SK-N-DZ (cell line): ENCODE data around the gene IQCC. TPM values are rescaled to one million over a fixed set of nuclear protein-coding genes. Genes with fewer than 3 reads are reported as not detected.
"Not testable (repeated sequence)": the region's sequence is repeated elsewhere in the genome, so short reads cannot be mapped to it uniquely, and the experiment has no call there.

Source experiments
- DNase-seq: peaks from one replicate; pipeline ENCODE4 v3.0.0-alpha.2; 2015; ENCODE audit warnings: low spot score
- polyA plus RNA-seq, 2 experiments: library from polyadenylated mRNA; depleted of rRNA; stranded (reverse); fragments of >200 nt; gene quantifications; 2 replicates each; pipeline ENCODE4 v1.2.3, GENCODE V29; 2014

Gene IQCC
- polyA plus RNA-seq (2014; cell fraction: cytosol; rRNA removed): 5.9 and 7.6 TPM in 2 replicates
- polyA plus RNA-seq (2014; cell fraction: nucleus; rRNA removed): 3.5 and 5.8 TPM in 2 replicates

DNA sequence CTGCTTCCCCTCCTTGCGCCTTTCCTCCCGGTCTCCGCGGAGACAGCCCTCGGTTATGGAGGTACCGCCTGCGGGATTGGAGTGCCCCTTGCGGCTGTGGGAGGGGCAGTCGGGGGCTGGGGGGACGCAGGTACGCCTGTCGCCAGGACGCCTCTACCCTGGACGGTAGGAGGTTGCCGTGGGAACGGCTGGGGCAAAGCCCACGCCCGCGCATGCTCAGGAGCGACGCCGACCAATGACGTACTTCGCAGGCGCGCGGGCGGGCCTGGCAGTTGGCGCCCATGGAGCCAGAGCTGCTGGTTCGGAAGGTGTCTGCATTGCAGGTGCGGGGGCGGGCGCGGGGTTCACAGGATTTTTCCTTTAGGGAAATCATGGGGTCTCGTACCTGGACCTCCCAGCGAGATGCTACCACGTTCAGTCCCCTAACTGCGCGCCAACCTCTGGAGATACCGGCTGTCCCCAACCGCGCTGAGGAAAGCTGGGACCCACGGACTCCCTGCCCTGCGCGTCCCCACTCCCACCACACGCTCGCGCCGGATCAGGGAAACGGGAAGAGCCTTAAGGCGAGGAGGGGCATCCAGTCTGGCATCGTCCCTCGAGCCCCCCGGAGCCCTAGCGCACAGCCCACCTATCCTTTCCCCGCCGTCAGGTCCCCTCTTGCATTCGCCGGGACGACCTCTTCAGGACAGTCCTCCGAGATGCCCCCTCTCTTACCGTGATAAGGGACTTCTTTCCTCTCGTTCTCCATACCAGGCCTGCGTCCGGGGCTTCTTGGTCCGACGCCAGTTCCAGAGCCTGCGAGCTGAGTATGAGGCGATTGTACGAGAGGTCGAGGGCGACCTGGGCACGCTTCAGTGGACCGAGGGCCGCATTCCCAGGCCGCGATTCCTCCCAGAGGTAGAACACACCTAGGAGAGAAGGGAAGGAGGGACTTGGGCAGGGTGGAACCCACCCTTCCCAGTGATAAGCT lies at the start of gene IQCC:
Gene IQCC, plus strand, starts transcription at position 271 of the 970 bp plus-strand sequence. Its CDS starts 11 bp downstream, at position 282.
- peak; percentile 84 for DNase-seq

DNA sequence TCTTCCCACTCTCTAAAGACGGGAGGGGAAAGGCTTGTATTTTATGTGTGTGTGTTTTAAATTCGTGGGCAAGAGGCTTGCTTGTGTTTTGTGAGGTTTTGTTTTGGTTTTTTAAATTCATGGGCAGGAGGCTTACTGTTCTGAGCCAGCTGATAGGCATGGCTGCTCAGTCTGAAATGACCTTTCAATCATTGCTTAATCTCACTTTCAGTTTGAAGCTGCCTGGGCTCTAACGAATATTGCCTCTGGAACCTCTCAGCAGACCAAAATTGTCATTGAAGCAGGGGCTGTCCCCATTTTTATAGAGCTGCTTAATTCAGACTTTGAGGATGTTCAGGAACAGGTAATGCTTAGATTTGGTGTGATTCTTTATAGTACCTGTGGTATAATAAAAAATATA lies 46.3 kb upstream of the IQCC start:
- no peak for DNase-seq

DNA sequence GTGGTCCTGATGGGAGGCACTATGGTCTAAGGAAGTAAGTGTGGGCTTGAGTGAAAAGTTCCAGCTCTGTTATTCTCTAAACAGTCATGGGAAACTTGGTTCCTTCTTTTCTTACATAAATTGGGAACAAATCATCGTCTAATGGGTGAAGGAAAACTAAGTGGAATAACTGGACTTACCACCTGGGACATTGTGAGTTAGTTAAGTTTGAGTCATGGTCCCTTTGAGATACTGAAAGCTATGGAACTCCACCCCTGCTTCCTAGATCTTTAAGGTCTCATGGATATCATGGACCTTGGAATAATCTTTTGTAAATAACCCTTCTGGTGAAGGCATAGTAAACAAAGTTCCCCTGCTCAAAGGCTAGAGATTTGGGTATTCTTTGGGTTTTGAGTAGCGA lies 42.1 kb upstream of the IQCC start:
- no peak for DNase-seq

DNA sequence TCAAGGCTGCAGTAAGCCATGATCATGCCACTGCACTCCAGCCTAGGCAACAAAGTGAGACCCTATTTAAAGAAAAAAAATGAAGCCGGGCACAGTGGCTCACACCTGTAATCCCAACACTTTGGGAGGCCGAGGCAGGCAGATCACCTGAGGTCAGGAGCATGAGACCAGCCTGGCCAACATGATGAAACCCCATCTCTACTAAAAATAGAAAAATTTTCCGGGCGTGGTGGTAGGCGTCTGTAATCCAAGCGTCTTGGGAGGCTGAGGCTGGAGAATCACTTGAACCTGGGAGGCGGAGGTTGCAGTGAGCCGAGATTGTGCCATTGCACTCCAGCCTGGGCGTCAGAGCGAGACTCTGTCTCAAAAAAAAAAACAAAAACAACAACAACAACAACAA lies 39.8 kb upstream of the IQCC start:
- not testable (repeated sequence) for DNase-seq

DNA sequence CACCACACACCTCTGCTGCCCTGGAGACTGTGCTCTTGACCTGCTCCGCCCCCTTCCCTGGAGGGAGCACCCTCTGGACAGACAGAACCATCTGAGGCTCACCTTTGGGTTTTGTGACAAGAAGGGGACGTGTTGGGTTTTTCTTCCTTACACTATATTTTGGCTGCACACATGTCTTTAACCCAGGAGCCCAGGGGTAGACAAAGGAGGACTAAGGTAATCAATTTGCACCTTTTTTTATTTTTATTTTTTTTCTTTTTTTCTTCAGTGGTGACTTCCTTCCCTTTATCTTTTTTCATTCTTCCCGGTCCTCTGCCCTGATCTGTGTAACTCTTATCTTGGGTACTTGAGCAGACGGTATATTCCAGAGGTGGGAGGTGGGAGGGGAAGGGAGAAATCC lies 34.5 kb upstream of the IQCC start:
- no peak for DNase-seq

DNA sequence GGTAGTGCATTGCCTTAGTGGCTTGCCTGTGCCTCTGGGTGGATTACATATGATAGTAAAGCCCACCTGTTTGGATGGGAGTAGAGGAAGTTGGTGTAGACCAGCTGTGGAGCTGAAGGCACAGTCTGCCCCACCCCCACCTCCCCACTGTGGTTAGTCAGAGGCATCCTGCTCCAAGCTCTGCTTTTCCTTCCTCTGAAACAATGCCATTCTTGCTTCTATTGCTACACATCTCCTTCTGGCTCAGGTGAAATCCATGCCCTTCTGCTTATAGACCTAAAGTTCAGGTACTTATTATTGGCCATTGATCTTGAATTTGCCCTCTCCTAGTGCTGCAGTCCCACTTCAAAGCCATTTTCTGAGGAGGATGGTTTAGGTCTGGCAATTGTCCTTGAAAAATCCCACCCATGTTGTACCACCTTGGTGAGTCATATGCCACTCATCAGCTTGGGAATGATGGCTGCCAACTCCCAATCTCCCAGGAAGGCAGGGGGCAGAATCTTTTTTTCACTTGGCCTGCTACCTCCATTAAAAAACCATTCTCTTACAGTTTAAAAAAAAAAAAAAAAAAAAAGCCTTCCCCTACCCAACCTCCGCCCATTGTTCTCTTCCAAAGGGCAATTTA lies 32.7 kb upstream of the IQCC start:
- DNase-seq: no peak

DNA sequence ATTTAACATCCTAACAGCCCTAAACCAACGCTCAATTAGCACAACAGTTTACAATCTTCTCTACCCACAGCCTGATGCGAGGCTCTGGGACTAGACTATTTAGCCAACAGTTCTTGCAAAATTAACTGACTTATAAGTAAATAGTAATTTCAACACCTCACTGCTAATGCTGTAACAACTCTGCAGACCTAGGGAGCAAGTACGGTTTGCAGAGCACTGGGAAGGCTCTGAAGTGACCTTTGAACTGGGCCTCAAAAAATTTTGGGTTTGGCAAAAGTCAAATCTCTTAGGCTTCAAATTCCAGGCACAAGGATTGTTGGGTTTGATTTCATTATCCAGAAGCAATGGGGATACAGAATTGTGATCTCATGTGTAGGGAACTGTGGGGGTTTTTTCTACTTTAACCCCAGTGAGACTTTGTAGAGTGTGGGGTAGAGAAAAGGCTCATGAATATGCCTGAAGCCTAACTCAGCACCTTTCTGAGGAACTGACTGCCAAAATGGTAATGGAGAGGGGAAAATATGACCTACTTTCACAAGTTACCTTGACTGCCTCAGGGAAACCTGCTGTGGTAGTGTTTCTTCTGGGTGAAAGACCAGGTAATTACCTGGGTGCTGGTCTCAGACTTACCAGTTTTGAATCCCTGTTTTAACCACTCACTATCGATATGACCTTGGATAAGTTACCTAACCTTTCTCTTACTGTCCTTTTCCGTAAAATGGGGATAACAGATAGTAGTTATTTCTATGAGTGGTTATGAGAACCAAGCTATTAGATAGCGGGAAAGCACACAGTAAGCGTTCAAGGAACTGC lies 26.9 kb upstream of the IQCC start:
- no peak for DNase-seq

DNA sequence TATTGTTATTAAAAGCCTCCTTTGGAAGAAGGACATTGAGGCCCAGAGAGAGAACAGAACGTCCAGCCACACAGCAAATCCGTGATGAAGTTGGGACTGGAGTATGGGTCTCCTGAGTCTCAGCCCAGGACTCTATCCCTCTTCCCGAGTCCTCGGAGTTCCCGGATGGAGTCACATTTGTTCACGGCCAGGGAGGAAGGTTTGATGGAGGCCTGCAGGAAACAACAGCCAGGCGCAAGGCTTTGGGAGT lies 26.4 kb upstream of the IQCC start:
- DNase-seq: no peak

DNA sequence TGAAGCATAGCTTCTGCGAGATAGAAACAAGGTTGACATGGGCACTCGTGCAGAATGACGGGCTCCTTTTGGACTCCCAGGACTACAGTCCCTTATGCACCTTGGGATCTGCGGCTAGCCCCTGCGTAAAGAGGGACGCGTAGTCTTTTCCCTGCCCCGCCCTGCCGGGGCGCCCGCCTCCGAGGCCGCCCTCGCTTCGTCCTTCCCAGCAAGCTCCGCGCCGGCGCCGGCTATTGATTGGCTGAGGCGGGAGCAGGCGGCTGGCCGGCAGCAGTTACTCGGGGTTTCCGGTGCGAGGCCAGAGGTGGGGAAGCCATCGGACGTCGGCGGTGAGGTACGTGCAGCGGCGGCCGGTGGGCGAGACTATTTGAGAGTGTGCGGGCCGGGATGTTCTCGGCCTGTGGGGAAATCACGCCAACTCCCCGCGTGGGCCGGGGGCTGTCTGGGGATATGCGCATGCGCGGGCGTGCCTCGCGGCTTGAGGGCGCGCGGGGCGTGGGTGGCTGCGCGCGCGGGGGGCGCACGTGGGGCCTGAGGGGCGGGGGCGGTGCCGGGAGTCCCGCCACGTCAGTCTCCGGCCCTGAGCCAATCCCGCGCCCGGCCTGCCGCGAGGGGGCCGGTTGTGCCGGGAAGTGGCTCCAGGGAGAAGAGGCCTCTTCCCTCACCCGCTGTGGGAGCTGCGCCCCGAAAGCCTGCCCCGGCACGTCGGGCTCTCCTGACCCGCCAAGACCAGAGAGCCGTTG lies 25.9 kb upstream of the IQCC start, which contains the start of gene TXLNA:
Gene TXLNA, plus strand, starts transcription at position 233 of the 743 bp plus-strand sequence. CDS start 671 bp downstream, outside the sequence.
- peak; percentile 91 for DNase-seq

DNA sequence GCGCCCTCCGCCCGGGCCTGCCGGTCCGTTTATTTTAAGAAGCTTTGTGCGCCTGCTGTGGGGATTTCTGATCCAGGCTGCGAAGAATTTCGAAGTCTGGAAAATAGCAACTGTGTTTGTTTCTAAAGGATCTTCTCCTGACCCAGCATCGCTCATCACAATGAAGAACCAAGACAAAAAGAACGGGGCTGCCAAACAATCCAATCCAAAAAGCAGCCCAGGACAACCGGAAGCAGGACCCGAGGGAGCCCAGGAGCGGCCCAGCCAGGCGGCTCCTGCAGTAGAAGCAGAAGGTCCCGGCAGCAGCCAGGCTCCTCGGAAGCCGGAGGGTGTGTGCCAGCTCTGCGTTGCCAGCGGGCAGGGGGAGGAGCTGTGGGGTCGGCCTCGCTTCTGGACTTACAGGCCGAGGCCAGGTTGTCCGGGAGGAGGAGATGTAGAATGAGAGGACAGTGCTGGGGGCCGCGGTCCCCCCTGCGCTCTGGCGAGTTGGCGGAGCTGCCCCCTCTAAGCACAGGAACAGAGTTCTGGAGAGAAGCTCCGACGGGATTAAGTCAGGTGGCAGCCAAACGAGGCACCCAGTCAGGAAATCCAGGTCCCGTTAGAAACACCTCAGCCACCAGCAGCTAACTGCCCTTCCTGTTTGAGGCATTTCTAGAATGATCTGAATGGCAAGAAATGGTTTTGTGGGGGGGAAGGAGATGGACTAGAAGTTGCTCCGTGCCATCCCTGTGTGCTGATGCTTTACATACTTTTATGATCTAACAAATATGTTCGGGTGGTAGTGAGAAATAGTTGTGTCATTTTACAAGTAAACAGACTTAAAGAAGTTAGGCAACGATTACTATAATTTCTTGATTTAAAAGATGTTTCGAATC lies 25.0 kb upstream of the IQCC start:
- peak; percentile 22 for DNase-seq

DNA sequence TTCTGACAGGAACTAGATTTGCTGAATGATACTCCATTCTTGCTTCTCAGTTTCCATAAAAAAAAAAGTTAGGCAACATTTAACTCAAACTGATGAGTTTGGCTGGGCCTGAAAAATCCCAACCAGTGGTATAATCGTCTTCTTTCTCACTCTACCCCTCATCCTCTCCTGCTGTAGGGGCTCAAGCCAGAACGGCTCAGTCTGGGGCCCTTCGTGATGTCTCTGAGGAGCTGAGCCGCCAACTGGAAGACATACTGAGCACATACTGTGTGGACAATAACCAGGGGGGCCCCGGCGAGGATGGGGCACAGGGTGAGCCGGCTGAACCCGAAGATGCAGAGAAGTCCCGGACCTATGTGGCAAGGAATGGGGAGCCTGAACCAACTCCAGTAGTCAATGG lies 24.4 kb upstream of the IQCC start:
- no peak for DNase-seq

DNA sequence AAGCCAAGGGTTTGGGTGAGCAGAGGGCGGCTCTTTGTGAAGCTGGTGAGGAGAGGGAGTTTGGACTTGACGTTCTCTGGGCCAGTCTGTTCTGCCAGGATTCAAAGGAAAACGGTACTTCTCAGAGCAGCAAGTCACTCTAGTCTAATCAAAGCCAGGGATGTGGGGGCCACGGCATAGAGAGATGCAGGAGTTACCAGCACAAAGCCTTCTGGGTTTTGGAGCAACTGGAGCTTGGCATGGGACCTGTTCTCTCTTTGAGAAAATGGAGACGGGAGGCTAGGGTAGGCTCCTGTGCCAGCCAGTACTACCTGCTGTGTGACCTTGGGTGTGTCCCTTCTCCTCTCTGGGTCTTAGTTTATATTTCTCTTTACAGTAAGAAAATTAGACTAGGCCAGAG lies 23.9 kb upstream of the IQCC start:
- DNase-seq: no peak

DNA sequence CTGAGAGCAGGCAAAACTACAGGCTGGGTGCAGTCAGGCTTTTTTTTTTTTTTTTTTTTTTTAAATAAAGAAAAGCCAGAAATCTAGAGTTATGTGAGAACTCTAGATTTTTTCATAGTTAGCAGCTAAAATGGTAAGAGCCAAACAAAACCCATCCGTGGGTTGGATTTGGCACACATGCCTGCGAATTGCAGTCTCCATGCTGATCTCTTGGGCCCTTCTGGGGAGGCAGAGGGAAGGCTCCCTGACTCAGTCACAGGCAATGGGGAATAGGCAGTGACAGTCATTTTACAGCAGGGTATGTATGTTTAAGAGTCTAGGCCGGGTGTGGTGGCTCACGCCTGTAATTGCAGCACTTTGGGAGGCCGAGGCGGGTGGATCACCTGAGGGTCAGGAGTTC lies 23.4 kb upstream of the IQCC start:
- no peak for DNase-seq

DNA sequence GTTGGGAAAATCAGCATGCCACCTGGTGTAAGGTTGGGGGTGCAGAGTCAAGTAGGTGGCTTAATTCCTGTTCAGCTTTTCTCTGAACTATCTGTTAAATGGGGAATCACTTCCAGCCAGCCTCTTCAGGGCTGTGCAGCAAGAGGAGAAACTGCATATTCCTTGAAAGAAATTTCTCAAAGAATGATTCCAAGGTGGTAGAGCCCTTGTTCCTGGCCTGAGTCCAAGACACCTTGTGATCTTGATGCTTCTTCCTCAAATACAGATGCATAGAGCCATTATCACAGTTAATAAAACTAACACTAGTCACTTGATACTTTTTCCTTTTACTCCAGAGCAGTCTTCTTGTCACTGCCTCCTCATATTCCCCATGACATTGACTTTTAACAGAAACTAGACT lies 20.8 kb upstream of the IQCC start:
- no peak for DNase-seq

DNA sequence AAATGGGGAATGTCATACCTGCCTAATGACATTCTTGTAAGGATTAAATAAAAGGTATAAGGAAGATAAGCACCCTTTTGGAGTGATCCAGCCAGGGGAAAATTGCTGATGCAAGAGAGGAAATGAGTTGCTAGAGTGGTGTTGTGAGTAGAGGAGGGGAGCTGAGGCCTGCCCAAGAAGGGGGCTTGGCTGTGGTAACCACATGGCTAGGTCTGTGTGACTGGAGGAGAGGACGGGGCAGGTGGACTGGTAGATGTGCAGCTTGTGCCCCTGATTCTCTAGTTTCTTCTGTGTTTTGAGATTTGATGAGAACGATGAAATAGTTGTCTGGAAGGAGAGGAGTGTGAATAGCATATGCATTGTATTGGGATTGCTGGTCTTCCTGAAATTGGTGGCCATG lies 19.4 kb upstream of the IQCC start:
- no peak for DNase-seq

DNA sequence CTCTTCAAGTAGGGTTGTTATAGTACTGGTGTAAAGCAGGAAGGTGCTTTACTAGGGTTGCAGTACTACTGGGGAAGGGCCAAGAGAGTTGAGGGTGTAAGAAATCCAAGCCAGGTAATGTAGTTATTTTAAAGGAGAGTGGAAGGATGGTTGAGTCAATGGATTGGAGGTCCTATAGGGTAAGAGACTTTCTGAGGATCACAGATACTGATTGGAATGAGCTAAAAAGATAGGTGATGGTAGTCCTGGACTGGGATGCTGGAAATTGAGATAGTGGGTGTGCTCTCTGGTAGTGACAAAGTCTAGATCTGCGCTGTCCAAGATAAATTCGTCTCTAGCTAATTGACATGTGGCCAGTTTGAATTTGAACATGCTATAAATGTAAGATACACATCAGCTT lies 19.0 kb upstream of the IQCC start:
- no peak for DNase-seq

DNA sequence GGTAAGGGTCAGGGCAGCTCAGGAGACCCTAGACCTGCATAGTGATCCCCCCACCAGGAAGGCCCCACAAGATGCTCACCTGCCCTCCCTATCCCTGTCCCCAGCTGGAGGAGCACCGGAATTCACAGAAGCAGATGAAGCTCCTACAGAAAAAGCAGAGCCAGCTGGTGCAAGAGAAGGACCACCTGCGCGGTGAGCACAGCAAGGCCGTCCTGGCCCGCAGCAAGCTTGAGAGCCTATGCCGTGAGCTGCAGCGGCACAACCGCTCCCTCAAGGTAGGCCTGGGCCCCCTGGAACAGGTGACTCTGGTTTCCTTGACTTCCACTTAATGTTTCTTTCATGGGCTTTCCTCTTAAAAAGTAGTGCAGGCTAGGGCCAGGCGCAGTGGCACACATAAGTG lies 17.6 kb upstream of the IQCC start:
- DNase-seq: no peak

DNA sequence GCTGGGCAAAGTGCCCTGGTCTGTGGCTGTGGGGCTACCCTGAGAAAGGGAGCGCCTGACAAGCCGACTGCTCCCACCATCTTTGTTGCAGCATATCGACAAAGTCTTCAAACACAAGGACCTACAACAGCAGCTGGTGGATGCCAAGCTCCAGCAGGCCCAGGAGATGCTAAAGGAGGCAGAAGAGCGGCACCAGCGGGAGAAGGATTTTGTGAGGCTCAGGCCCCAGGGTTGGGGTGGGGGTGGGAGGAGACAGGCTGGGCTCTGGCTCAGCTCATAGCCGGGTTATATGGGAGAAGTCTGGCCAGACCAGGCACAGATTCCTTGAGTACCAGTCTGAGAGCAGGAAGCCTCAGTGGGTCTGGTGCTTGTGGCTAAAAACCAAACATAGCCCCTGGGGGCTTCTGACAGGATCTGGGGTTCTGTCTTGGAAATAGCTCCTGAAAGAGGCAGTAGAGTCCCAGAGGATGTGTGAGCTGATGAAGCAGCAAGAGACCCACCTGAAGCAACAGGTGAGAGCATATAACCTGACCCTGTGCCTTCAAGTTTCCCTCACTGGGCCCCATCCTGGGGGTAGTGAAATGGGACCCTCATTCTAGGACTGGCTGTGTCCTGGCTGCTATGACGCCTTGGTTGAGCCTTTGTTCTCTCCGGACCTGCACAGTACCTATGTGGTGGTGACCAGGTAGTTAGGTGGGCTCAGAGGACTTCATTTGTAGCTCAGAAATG lies 13.1 kb upstream of the IQCC start:
- no peak for DNase-seq

DNA sequence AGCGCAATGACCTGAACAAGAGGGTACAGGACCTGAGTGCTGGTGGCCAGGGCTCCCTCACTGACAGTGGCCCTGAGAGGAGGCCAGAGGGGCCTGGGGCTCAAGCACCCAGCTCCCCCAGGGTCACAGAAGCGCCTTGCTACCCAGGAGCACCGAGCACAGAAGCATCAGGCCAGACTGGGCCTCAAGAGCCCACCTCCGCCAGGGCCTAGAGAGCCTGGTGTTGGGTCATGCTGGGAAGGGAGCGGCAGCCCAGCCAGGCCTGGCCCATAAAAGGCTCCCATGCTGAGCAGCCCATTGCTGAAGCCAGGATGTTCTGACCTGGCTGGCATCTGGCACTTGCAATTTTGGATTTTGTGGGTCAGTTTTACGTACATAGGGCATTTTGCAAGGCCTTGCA lies 10.5 kb upstream of the IQCC start:
- no peak for DNase-seq

DNA sequence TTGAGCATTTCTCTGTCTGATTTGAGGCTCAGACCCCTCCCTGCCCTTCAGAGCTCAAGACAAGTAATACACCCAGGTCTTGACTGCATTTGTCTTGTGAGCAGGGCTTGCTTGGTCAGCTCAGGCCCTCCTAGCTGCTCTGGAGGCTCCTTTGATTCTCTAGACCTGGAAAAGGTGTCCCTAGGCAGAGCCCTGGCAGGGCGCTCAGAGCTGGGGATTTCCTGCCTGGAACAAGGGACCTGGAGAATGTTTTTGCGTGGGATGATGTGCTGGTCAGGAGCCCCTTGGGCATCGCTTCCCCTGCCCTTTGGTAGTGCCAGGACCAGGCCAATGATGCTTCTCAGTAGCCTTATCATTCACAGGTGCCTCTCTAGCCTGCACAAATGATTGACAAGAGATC lies 9.9 kb upstream of the IQCC start:
- no peak for DNase-seq
